Stimulated activated CD4-positive, alpha-beta T cell treated with anti-CD3 and anti-CD28 coated beads, Interleukin-4, amount 100 ng/mL, for 24 hours (primary cell): ENCODE measurements around the gene GP1BA.

Experiments
- DNase-seq: peaks from one replicate; pipeline ENCODE4 v3.0.0-alpha.2; 2020

The GP1BA gene

GRCh38 chr17:4931963-4932362, at the start of gene GP1BA:
GP1BA (plus strand) TSS chr17:4932277; CDS start chr17:4932605, 328 bp downstream.
- DNase-seq, result no peak

GRCh38 chr17:4884489-4884888, 47.6 kb upstream of the GP1BA start:
- no peak for DNase-seq

- DNase-seq, result no peak
Observed at GRCh38 chr17:4886830-4887229, 45.2 kb upstream of the GP1BA start.

GRCh38 chr17:4887581-4887980, 44.5 kb upstream of the GP1BA start:
- DNase-seq, result no peak

GRCh38 chr17:4891411-4892410, 40.4 kb upstream of the GP1BA start:
- DNase-seq, result no peak

- no peak for DNase-seq
Observed at GRCh38 chr17:4892499-4893221, 39.4 kb upstream of the GP1BA start.

GRCh38 chr17:4893272-4893671, 38.8 kb upstream of the GP1BA start:
- no peak for DNase-seq

GRCh38 chr17:4893721-4894560, 38.1 kb upstream of the GP1BA start:
- no peak for DNase-seq

- no peak for DNase-seq
Observed at GRCh38 chr17:4895121-4895520, 37.0 kb upstream of the GP1BA start.

- no peak for DNase-seq
Observed at GRCh38 chr17:4895657-4896331, 36.3 kb upstream of the GP1BA start.

GRCh38 chr17:4896332-4897197, 35.5 kb upstream of the GP1BA start:
- DNase-seq, result no peak

- DNase-seq, result no peak
Observed at GRCh38 chr17:4897198-4897687, 34.8 kb upstream of the GP1BA start.

GRCh38 chr17:4897785-4898184, 34.3 kb upstream of the GP1BA start:
- DNase-seq, result no peak

- DNase-seq, result no peak
Observed at GRCh38 chr17:4898351-4898750, 33.7 kb upstream of the GP1BA start.

- DNase-seq, result no peak
Observed at GRCh38 chr17:4898927-4899326, 33.1 kb upstream of the GP1BA start.

GRCh38 chr17:4899341-4900230, 32.5 kb upstream of the GP1BA start, which contains the start of gene C17orf107:
C17orf107 (plus strand) TSS chr17:4899536; CDS start chr17:4899763, 227 bp downstream.
- DNase-seq, result peak; percentile 95

- peak; percentile 43 for DNase-seq
Observed at GRCh38 chr17:4900231-4901107, 31.6 kb upstream of the GP1BA start.

GRCh38 chr17:4901108-4901647, 30.9 kb upstream of the GP1BA start:
- no peak for DNase-seq
